ENCODE measurements around the gene P2RX3.
"Not testable (repeated sequence)": the region's sequence is repeated elsewhere in the genome, so short reads cannot be mapped to it uniquely, and the experiment has no call there.

P2RX3 gene

DNA sequence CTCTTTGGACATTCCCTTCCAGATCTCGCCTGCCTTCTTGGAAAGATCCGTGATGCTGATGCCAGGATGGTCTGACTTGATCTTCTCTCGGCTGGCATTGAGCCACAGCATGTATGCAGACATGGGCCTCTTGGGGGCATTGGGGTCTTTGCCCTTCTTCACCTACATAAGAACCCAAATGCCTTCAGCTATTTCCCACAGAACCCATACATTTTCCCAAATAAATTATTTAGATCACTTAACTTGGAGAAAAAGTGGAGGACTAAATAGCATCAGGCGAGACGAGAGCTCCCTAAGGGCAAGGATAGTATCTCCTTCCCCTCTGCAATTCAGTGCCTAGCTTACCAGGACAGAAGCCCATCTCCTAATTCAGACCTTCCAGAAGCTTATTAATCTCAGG, 10.4 kb upstream of the P2RX3 start:
- DNase-seq = no peak

DNA sequence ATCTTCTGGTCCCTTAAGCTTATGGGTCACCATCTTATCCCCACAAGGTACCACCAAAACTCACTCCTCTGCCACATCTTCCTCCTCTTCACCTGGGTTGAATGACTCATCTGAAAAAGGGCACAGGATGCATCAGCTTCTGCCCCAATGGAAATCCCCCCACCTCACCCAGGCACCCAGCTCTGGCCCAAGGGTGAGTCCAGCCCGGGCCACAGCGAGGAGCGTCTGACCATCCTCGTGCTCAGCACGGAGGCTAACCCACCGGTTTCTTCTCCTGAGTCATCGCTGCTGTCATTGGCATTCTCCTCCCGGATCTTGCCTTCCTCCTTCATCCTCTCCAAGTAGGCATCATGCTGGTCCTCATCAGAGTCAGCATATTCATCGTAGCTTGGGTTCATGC, 8.1 kb upstream of the P2RX3 start:
- no peak for DNase-seq

DNA sequence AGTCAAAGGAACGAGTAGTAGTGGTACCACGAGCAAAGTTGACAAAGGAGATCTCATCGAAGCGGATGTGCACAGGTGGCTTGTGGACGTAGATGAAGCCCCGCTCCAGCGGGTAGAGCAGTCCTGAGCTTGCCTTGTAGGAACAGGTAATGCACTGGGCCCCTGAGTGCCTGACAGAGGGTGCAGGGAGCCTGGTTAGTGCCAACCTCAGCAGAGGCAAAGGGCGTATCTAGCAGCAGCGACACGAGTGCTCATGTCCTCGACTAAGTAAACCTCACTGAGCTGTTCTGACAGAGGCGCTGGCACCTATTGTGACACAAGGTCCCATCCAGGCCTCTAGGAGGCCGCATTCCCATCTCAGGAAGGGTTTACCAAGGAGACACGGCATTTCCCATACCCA, 6.4 kb upstream of the P2RX3 start:
- DNase-seq = no peak

DNA sequence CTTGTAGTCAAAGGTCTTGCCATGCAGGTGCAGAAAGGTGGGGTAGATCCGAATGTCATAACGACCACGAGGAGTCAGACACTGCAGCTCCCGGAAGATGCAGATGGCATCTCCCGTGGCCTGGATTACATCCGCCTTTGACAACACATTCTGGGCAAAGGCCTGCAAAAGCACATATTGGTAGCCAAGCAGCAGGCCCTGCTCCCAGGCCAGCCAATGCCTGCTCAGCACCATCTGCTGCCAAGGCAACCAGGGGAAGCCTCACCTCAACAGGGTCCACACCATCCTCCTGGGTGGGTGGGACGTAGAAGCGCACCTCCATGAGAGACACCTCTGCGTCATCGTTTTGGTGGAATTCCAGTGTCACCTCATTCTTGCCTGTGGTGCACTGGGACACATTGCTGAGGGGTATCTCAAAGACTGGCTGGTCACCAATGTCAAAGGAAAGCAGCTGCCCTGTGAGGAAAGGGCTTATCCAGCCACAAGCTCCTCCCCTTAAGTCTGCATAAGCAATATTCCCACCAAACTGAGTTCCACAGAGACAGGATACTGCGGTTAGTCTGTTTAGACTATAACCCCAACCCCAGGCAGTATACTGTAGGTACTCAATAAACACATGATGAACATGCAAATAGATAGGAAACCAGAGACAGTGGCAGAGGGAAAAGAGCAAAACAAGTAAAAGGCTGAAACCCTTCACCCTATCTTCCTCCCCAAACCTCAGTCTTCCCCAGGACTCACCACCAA, 5.3 kb upstream of the P2RX3 start:
- DNase-seq = no peak

DNA sequence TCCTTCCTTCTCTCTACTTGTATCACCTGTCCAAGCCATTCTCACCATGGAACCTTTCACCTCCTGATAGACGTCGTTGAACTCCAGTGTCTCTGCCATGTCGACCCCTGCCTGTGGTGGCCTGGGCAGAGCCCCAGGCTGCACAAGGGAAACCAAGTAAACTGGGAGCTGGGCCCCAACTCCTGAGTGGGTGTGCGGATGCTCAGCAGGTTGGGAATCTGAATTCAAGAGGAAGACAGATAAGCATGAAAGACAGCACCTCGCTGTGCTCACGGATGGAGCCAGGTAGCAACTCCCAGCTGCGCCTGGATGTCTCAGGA, 3.2 kb upstream of the P2RX3 start:
- DNase-seq = no peak

DNA sequence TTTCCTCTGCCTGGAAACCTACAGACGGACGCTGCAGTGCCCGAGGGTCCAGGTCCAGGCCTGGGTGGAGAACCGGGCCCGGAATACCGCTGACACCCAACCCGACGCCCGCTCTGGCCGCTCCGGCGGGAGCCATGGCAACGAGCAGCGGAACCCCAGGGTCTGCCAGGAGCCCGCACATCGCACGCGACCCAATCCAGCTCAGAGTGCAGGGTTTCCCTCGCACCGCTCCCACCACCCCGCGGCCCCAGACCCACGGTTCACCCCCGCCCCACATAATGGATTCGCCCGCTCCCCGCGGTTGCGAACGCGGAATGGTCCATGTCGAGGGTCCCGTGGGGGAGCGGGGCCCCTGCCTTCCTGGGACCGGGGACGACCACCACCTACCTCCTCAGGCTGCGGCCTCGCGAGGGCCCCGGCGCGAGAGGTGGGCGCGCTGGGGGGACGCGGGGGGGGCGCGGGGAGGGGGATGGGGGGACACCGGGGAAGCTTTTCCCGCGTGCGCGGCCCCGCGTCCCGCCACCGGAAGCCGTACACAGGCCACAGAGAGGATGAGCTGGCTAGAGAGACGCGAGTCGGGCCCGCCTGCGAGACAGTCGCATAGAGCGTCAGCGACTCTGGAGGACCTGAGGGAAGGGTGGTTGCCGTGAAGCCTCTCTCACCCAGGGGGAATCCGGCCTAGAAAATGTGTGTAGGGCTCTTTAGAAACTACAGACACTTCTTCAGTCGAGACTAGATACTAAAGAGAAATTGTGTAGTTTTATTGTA, 2.6 kb upstream of the P2RX3 start, which contains the start of gene SSRP1:
Gene SSRP1 (minus strand): TSS at position 550 of the 768 bp plus-strand sequence. CDS start 771 bp downstream, outside the sequence.
- DNase-seq = peak; percentile 91

DNA sequence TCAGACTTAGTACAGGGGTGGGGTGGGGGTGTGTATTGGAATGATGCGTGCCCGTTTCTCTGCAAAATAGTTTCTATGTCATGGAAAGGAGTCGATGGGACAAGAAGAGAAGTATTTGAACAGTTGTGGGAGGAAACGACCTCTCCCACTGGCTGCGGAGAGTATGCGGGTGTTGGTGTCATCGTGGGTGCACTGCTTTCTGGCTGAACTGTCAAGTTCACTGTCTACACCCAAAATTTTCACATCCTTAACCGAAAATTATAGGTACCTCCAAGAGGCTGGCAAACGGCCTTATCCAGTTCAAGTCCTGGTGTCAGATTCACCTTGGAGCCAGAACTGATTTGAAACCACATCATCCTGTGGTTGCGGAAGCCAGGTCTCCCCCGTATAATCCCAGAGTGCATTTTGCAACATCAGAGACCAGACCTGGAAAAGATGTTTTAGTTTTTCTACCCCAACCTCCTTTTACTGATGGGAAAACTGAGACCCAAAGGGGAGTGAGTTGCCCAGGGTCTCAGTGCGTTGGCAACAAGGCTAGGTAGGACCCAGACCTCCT, 2.0 kb upstream of the P2RX3 start:
- DNase-seq = no peak

DNA sequence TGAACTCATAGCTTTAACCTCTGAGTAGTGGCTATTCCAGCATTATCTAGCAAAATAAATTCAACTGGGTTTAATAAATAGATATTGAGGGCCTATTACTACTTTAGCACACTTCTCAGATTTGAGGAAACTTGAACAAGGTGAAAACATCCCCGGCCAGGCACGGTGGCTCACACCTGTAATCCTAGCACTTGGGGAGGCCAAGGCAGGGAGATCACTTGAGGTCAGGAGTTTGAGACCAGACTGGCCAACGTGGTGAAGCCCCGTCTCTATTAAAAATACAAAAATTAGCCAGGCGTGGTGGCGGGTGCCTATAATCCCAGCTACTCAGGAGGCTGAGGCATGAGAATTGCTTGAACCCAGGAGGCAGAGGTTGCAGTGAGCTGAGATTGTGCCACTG, 1.3 kb upstream of the P2RX3 start:
- DNase-seq = not testable (repeated sequence)

DNA sequence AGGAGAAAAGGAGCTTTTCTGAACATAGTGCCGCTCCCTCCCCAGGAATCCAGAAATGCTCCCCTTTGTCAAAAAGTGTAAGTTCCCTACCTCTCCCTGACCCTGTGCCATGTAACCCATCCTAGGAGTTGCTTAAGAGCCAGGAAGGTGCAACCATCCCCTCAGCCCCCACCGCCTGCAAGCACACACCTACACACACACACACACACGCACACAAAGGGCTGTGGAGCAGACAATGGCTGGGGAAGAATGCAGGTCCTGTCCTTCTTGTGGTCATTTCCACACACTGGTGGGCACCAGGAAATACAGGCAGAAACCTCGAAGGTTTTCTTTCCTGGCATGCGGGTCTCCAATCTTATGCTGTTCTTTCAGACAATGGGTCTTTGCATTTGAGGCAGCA, 1.2 kb downstream of the P2RX3 start:
- no peak for DNase-seq

DNA sequence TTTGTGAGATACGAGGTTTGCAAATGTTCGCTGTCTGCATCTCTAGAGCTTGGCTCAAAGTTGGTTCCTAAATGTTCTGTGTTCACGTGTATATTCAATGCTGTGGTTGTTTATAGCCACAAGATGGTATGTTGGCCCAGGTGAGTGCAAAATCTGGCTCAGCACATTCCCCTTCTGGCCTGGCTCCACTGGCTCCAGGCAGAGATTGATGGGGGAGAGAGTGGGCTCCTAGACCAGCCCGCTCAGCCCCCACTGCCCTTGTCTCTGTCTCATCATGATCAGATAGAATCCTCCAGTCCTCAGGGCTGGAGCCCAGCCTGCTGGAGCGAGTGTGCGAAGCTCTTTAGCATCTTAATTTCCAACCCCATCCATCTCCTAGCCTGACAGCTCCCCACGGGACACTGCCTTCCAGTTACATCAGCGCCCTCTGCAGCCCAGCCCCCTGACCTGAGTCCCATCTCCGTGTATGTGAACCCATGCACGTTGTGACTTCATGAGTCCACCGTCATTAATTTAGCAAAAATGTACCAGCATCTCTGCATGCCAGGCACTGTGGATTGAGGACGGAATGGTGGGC, 2.0 kb downstream of the P2RX3 start:
- DNase-seq = no peak

DNA sequence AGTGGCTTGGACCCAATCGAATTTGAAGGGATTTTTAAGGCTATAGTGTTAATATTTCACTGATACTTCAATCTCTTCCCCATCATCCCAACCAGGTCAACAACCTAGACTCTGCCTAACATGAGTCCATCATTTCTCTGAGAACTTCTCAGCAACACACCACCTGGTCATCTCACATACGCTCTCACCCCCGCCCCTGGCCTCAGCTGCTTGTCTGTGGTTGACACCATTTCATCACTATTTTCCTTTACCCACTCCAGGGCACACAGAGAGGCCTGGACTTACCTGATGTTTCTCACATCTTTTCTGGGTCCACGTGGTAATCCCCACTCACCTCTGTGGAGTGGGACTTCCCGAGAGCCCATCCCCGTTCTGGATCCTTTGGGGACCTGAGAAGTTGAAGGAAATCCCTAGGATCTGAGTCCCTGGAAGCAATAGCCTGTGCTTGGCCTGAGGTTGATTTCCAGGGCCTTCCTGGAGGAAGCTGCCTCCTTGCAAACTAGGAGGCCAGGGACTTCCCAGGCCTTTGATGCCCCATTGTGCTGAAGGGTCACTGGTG, 3.2 kb downstream of the P2RX3 start:
- DNase-seq = no peak

DNA sequence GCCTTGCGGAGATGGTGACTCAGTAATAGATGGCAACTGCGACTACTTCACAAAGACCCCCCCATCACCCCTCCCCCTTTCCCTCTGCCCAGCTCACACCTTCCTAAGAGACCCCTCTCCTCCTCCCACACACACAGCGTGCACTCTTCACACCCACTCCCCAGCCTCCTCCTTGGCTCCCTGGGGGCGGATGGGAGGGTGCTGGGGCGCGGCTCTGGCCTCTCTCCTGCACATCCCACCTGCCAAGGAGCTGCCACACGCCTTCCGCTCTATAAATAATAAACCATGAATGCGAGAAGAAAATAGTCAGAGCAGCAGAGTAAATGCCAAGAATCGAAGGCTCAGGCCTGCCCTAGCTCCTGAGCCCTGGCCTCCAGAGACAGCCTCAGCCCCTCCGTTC, 4.5 kb downstream of the P2RX3 start:
- DNase-seq = no peak

DNA sequence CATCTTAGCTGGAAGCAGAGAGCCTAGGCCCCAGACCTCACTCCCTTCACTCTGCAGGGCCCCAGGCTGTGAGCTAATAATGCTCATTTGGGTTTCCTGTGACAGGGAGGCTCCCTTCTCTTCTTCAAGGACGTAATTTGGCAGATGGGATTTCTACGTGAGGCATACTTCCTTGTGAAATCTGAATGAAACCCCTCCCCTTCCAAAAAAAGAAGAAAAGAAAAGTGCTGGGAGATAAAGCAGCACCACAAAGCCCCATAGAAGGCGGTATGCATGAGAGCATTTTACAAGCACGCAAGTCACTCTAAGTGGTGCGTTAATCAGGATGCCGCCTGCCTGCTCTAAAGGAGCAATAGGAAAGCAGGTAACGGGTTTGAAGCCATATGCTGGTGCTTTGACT, 5.7 kb downstream of the P2RX3 start:
- no peak for DNase-seq

DNA sequence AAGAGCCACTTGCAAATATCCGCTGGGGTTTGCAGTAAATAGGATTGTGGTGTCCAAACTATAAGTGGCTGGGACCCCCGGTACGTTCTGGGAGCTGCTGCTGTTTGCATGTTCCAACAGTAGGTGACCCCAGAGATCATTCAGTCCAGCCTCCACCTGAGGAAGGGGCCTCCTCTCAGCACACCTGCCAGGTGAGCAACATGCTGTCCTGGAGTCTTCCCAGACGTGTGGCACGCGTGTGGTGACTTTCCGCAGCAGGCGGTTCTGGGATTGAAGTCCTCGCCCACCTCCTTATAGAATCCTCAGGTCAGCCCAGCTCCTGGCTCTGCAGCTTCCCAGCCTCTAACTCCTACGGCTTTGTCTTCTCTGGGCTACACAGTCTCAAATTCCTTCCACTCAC, 6.7 kb downstream of the P2RX3 start:
- no peak for DNase-seq

DNA sequence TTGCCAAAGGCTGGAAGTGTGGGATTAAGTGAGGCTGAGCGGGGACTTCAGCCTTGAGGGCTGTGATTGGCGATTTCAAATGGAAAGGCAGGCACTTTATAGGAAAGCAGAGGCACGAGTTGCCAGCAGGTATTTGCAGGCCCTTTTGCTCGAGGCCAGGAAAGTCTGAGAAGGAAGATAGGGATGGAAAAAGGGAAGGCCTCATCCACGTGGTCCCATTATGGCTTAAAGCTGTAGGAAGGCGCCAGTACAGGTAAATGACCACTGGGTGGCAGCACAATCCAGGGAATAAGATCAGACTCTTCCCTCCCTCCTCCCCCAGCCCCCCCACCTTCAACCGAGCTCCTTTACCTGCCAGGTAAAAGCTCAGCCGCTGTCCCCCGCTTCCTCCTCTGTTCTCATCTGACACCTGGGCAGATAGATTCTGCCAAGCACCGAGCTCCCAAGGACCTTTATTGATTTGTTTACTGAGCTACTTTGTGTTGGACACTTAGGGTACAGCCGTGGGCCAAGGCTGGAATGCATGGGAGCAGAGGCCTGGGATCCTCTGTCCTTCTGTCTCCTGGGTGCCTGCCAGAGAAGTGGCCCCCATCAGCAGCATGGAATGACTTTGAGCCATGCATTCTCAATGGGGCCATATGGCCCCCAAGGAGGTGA, 7.5 kb downstream of the P2RX3 start:
- peak; percentile 74 for DNase-seq

DNA sequence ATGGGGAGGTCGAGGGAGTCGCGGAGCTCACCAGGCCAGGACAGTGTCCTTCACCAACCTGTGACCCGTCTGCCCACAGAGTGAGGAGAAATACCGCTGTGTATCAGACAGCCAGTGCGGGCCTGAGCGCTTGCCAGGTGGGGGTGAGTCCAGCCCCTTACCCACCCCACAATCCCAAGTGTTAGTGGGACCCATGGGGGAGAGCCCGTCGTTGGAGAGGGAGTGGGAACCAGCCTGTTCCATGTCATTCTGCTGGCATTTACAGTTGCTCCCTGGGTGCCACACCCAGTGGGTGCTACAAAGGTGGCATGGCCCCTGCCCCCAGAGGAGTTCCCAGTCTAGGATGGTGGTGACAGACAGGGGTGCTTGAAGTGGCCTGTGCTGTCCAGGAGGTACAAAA, 9.2 kb downstream of the P2RX3 start:
- DNase-seq = no peak

DNA sequence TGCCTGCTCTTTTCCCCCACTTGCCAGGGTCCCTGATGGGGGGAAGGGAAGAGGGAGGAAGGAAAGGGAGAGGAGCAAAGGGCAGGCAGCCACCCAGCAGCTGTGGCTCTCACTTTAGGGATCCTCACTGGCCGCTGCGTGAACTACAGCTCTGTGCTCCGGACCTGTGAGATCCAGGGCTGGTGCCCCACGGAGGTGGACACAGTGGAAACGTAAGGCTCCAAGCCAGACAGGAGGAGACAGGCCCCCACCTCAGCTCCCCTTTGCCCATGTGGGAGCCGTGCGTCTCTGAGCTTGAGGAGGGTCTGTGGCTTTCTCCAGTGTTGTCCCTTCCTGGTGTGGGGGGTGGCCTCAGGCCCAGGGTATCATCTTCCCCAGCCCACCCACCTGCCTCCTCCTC, 9.9 kb downstream of the P2RX3 start:
- no peak for DNase-seq

DNA sequence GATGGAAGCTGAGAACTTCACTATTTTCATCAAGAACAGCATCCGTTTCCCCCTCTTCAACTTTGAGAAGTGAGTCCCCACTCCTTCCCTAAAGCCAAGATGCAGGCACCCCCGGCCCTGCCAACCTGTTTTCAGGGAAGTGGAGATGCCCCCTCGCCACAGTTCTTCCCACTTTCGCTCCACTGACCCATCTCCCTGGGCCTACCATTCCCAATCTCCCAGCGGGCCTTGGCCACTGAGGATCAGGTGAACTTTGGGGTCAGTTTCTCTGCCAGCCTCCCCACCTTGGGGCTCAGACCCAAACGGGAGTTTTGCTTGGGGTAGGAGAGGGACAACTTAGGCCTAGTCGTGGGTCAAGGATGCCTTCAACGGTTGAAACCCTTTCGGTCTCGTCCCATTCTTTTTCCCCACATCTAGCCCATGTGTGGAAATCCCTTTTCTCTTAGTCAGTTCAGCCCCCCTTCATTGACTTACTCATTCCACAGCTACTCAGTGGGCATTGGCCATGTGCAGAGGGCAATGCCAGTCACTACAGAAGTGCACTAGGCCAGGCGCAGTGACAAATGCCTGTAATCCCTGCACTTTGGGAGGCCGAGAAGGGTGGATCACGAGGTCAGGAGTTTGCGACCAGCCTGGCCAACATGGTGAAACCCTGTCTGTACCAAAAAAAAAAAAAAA, 10.6 kb downstream of the P2RX3 start:
- DNase-seq = no peak

DNA sequence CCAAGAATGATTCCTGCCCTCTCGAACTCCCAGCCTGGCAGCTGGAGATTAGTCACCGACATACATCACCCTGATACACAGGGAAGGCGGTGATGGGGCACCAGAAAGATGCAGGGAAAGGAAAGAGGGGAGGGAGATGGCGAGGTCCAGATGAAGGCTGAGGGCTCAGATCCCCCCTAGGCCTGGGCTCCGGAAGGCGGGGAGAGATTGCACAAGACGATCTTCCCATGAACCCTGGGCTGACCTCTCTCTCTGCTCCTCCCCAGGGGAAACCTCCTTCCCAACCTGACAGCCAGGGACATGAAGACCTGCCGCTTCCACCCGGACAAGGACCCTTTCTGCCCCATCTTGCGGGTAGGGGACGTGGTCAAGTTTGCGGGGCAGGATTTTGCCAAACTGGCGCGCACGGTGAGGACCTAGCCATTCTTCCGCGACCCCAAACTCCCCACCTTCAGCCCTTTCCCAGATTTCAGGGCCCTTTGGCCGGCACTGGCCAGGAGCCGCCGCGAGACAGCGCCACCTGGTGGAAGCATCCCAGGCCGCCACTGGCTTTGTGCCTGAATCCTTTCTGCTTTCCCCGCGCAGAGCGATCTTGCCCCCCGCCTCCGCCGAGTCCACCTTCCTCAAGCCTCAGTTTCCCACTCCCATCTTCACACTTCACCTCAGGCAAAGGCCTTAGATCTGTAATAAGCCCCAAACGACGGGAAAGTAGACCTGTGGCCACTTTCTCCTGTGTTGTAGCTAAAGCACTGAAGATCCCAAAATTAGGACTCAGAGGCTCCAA, 11.5 kb downstream of the P2RX3 start:
- peak; percentile 60 for DNase-seq

DNA sequence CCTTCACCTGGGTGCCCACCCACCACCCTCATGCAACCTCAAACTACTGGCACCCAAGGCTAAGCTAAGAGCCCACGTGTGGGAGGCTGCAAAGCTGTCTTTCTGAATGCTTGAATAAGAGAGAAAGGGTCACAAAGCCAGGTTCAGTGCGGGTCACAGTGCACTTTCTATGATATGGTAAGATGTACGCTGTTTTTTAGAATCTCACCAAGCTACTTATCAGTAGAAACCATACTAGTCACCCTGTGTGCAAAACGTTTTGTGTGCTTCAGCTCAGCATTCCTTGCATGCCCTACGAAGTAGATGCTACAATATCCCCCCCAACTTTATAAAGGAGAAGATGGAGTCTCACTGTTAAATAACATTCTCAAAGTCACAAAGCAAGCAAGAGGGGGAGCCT, 14.9 kb downstream of the P2RX3 start:
- DNase-seq = no peak

DNA sequence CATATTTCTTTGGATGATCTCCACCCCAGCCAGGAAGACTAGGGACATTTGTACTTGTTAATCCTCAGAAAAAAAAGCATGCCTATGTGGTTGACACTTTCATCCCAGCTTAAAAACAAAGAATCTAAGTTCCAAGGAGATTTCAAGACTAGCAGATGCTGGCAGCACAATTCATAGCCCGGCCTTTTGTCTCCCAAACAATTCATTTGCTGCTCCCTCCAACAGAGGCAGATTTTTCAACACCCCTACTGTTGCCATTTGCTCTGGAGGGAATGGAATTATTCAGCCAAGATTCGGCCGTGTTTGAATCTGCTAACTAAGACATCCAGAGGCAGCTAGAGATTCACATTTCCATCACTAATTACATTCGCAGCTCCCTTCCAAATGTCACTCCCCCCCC, 15.3 kb downstream of the P2RX3 start:
- DNase-seq = no peak

DNA sequence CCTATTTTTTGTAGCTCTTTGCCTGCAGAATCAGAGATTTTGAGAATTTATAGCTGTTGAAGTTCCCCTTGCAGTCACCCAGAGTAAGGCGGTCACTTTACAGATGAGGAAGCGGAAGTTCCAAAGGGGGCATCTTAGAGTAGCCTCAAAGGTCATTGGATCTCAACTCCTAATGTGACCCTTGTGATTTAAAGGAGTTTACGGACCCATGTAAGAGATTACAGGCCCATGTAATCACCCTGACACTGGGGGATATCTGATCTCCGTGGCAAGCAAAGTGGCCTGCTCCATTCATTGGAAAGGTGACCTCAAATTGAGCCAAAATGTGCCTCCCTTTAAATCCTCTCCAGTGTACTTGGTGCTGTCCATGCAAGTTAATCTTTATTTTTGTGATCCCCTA, 15.7 kb downstream of the P2RX3 start:
- DNase-seq = no peak

Measured in CD4-positive, alpha-beta T cell treated with Interleukin-12 subunit alpha and Interleukin-12 subunit beta, for 1 hour (primary cell).